Measurements from ENCODE around the gene GCGR.

Gene GCGR

GRCh38 chr17:81812571-81813370 is 8.8 kb downstream of the GCGR start:
- no peak for DNase-seq

- no peak for DNase-seq
These were observed 9.4 kb downstream of the GCGR start for GRCh38 chr17:81813371-81813684.

GRCh38 chr17:81813861-81814683 is 10.1 kb downstream of the GCGR start:
- no peak for DNase-seq

- DNase-seq, result peak; percentile 92
These were observed 11.0 kb downstream of the GCGR start for GRCh38 chr17:81814748-81815645.

- DNase-seq, result no peak
These were observed 11.7 kb downstream of the GCGR start for GRCh38 chr17:81815646-81815986.

GRCh38 chr17:81817758-81818147 is 13.8 kb downstream of the GCGR start:
- DNase-seq, result no peak

- DNase-seq, result no peak
These were observed 15.8 kb downstream of the GCGR start for GRCh38 chr17:81819708-81820107.

GRCh38 chr17:81821147-81821546 is 17.2 kb downstream of the GCGR start:
- no peak for DNase-seq

- DNase-seq, result peak; percentile 78
These were observed 17.8 kb downstream of the GCGR start for GRCh38 chr17:81821603-81822311.

- DNase-seq, result no peak
These were observed 18.3 kb downstream of the GCGR start for GRCh38 chr17:81822312-81822637.

GRCh38 chr17:81822996-81823819 is 19.3 kb downstream of the GCGR start:
- no peak for DNase-seq

GRCh38 chr17:81823820-81824550 is 20.0 kb downstream of the GCGR start:
- no peak for DNase-seq

GRCh38 chr17:81824595-81824994 is 20.6 kb downstream of the GCGR start:
- no peak for DNase-seq

- DNase-seq, result no peak
These were observed 22.0 kb downstream of the GCGR start for GRCh38 chr17:81825841-81826466.

GRCh38 chr17:81828656-81829055 is 24.7 kb downstream of the GCGR start:
- DNase-seq, result no peak

GRCh38 chr17:81829858-81830257 is 25.9 kb downstream of the GCGR start:
- no peak for DNase-seq

- no peak for DNase-seq
These were observed 27.6 kb downstream of the GCGR start for GRCh38 chr17:81831563-81831956.

GRCh38 chr17:81831957-81832607 is 28.1 kb downstream of the GCGR start:
- no peak for DNase-seq

GRCh38 chr17:81832608-81833159 is 28.7 kb downstream of the GCGR start:
- no peak for DNase-seq
